Measurements from ENCODE around the gene BTBD9.

DNA sequence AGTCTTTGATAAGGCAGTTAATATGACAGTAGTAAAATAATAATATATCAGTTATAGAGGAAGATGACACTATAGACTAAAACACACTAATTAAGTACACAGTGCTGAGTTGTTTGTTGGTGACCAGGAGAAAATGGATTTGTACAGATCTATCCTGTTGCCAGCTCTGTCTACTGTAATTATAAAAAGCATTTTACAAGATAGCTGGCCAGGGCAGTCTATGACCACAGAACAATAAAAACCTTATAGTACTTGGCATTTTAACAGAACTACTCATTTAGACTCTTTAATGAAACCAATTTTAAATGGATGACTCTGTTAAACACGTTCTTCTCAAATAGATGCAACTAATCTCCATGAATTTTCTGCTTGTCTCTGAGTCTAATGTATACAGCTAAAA lies 367.5 kb downstream of the BTBD9 start:
- TF ChIP-seq, protein P1, sequence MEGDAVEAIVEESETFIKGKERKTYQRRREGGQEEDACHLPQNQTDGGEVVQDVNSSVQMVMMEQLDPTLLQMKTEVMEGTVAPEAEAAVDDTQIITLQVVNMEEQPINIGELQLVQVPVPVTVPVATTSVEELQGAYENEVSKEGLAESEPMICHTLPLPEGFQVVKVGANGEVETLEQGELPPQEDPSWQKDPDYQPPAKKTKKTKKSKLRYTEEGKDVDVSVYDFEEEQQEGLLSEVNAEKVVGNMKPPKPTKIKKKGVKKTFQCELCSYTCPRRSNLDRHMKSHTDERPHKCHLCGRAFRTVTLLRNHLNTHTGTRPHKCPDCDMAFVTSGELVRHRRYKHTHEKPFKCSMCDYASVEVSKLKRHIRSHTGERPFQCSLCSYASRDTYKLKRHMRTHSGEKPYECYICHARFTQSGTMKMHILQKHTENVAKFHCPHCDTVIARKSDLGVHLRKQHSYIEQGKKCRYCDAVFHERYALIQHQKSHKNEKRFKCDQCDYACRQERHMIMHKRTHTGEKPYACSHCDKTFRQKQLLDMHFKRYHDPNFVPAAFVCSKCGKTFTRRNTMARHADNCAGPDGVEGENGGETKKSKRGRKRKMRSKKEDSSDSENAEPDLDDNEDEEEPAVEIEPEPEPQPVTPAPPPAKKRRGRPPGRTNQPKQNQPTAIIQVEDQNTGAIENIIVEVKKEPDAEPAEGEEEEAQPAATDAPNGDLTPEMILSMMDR (IDR thresholded peaks at IDR 0.05; ENCODE audit: insufficient read depth, low read depth, low read length), result no peak
- TF ChIP-seq EZH2 (IDR thresholded peaks at IDR 0.05; ENCODE audit: insufficient read depth, low read length), result no peak
